NCI-H187 (cell line): Measurements from ENCODE around the gene EWSR1.

ENCODE experiments used
- DNase-seq, 2 experiments: peaks; one replicate each; lab custom pipeline; 2025; lab: John Stamatoyannopoulos, UW

EWSR1 gene

DNA sequence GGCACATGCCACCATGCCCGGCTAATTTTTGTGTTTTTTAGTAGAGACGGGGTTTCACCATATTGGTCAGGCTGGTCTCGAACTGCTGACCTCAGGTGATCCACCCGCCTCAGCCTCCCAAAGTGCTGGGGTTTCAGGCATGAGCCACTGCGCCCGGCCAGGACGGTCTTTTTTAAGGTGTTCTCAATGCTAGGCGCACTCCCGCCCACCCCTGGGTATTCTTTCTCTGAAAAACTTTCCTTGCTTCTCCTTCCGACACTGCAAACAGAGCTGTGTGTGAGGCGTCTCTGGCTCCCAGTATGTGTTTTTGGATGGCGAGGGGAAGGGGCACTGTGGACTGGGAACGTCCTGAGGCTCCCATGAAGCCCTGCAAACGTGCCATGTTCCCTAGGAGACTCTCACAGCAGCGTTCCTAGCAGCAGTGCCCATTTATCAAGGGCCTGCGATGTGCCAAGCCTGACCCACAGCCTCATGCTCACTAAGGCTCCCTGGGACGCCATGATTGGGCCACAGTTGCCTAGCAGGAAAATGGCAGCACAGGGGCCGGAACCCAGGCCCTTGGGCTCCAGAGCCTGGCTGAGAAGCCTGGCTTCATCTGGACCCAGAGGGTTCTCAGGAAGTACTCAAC is 49.9 kb downstream of the EWSR1 start:
- DNase-seq: no peak

DNA sequence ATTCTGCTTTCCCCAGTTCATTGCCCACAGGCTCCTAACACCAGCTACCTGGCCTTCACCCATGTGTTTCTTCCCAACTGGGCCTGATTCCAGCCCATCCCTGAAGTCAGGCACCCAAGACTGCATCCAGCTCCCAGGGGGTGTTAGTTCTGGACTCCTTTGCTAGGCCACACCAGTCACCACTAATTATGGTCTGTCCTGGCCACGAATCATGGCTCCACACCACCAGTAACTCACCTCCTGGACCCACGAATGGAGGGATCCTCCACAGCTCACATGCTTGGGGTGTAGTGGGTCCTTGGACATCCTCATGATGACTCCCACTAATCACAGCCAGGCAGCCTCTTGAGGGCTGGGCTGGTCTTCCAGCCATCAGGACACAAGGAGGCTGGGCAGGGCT is 51.0 kb downstream of the EWSR1 start:
- no peak for DNase-seq

DNA sequence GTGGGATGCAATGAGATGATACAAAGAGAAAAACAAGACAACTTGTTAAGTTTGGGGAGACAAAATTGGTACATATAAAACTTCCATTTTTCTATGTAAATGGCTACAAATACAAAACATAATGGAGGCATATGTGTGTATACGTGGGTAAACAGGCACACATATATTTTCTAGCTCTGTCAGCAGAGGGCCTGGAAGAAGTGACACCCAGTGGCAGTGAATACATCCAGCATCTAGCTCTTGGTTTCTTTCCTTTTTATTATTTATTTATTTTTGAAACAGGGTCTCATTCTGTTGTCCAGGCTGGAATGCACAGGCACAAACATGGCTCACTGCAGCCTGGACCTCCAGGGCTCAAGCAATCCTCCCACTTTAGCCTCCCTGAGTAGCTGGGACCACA is 52.5 kb downstream of the EWSR1 start:
- DNase-seq: no peak

DNA sequence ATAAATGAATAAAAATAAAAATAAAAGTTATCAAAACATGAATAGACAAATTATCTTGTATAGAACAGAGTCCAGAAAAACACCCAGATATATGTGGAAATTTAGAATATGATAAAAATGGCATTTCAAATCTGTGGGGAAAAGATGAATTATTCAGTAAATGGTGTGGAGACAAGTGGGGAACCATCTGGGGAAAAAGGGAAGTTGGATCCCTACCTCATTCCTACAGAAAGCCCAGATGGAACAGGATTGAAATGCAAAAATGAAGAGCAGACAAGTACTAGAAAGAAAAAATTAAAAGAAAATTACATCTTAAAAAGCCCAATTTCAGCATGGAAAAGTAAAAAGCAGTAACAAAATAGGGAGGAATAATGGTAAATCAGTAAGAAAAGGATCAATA is 55.6 kb downstream of the EWSR1 start:
- DNase-seq: no peak

DNA sequence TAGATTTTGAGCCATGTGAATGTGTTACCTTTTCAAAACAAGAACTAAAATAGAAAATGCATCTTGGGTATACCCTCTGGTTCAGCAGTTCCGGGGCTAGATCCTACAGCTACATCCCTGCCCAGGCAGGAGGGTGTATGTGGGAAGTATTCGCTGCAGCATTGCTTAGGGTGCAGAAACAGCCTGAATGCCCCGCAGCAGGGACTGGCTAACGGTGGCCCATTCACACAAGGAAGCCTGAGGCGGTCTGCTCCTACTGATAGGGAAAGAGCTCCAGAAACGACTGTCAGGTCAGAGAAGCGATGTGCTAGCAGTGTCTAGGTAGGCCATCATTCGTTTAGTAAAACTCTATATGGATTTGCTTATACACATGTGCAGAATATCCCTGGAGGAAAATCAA is 57.3 kb downstream of the EWSR1 start:
- DNase-seq: no peak

DNA sequence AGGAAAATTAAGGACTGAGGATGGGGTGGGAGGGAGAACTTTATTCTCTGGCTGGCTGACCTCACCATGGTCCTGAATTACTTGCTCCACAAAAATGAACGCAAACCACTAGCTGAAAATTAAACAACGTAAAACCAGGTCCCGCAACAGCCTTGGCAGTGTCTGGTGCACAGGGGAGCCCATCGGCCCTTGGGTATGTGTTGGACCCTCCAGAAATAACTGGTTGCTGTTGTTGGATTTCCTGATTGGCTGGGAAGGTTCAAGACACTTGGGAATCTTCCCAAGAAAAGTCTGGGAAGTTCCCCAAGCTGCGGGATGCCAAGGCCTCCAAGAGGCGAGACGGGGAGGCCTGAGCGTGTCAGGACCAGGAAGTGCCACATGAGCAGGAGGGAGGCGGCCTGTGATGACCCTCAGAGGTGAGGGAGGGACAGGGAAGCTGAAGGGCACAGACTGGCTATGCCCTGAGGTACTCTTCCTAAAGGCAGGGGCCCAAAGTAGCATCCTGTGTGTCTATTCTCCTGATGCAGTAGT is 57.8 kb downstream of the EWSR1 start:
- no peak for DNase-seq

DNA sequence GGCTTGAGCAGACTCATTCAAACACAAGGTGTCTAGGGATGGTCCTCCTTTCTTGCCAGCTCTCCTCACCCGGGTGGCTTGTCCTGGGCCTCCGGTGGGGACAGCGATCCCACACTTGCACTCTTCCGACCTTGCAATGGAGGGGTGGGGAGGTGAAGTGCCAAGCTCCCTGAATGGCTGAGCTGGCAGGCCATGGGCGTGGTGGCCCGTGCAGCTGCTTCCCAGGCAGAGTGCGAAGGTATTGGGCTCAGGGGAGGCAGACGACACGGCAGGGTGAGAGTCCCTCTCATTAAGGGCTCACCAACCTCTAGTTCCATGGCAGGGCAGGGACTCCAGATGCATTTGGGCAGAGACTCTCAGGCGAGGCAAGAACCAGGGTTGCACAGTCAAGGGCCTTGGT is 58.4 kb downstream of the EWSR1 start:
- no peak for DNase-seq

DNA sequence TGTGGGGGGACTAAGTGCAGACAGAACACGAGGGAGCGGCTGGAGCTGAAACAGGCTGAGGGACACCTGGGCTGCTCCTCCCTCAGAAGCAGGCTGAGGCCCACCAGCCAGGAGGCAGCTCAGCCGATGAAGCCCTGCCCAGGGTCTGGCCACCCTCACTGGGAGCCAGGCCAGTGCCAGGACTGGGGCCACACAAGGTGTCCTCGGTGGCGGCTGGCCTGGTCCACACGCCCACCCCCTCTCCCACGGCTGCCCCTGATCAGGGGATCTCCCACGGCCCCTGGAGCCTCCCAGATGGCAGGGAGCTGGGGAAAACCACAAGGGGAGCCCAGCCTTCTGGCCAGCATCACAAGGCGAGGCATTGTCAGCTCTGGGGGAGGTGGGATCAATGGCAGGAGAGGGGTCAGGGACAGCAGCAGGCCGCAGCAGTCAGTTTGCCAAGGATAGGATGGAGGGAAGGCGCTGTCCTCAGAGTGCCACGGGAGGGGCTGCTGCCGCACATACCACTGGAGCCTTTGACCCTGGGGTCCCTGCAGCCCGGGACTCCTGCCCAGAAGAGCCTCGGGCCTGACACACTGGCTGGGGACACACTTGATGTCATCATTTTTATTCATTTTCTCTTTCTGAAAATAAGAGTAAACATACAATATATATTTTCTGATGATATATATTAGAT is 59.2 kb downstream of the EWSR1 start:
- no peak for DNase-seq

DNA sequence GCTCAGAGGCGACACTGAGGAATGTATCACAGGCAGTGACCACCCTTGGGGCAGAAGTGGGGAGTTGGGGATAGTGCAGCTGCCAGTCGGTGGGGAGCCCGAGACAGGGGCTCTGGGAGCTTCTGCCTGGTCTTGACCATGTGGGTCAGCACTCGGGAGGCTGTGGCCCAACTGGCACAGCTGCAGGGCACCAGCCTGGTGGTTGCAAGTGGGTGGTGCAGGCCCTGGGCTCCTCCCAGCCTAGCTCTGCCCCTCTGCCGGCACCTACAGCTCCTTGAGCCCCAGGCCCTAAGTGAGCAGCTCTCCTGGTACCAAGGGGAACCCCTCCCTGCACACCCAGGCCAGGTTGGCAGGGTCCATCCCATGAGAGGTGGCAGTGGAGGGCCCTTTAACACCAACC is 60.0 kb downstream of the EWSR1 start:
- DNase-seq: no peak

DNA sequence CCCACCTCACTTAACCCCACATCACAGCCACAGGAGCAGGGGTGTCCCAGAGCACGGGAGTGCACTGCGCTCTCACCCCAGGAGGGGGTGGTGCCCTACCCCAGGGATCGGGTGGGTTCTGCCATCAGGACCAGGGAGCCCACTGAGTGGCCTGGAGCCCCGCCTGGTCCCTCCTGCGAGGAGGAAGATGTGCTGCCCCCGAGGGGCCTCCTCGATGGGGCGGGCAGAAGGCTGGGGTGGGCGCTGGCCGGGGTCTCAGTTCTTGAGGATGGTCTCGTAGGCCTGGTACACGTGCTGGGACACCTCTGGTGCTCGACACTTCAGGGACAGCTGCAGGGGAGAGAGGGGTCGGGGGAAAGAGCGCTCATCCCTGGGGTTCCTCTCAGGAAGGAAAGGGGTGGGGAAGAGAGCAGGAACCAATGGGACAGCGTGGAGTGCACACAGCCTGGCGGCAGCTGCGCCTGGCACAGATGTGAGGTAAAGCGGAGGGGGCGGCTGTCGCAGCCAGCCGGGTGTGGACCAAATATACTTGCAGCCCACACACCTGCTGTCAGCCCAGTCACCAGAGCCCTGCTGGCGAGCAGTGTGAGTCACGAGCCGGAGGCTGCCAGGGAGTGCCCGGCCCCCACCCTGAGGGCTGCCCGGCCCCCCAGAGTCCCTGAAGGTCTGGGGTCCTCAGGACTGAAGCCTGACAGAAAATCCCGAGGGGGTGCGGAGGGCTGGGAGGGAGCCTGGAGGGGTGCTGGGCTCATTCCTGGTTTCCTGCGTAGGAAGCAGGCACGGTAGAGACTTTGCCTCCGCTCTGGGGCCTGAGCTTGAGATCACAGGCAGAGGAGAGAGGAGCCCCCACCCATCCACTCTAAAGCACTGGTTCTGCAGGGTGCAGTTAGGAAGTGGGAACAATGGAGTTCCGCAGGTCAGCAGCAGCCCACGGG is 60.8 kb downstream of the EWSR1 start:
- no peak for DNase-seq

DNA sequence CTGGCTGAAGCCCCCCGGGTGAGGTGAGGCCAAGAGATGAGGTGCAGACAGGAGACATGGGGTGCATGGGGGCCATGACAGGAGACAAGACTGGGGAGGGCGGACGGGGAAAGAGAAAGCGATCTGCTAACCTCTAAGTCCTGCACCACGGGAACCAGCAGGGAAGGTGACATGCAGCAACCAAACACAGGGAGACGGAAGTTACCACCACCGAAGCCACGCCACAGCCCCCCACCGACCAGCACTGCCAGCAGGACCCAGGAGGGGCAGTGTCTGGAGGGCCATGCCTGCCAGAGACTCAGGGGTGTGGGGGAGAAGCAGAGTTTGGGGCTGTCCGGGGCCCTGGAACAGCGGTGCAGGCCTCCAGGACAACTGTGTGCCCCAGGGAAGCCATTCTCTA is 61.5 kb downstream of the EWSR1 start:
- no peak for DNase-seq

DNA sequence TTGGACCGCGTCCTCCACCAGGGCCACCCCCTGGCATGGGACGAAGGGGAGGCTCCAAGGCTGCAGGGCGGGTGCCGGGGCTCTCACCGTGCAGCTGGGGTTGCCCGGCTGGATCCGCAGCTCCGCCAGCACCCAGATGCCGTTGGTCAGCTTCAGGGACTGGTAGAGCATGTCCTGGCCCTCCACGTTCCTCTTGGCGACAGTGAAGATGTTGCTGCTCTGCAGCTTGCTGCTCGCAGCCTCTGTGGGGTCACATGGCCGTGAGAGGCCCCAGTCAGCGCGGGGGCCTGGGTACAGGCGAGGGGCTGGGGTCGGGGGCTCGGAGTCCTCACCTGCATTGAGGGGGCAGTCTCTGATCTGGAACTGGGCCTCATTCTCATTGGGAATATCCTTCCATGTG is 62.2 kb downstream of the EWSR1 start:
- no peak for DNase-seq

DNA sequence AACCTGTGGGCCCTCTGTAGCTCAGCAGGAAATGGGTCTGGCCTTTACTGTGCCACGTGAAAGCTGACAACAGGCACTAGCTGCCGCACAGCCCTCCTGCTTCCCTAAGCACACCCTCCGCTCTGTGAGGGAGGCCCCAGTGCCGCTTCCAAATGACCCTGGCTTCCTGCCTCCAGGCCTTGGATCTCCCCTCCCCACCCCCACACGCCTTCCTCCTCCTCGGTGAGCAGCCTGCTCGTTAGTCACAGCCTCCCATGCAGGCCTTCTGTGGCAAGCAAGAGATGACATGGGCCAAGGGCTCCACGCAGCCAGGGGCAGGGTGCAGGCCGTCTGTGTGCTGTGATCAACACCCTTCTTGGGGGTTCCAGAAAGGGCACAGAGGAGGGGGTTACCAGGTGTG is 62.7 kb downstream of the EWSR1 start:
- no peak for DNase-seq

DNA sequence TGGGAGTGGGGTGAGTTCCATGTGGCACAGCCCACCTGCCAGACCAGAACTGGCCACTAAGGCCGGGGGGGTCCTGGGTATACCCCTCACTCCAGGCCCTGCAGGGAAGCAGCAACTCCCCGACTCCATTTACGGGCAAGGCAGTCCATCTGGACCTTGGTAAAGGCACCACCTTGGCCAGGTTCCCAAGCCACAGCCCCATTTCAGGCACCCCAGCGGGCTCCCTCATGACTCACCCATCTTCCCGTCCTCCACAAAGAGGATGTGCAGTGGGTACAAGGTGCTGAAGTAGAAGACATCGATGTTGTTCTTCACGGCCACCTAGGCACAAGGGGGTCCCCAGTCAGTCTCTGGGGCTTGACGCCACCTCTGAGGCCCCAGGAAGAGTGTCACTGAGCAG is 63.1 kb downstream of the EWSR1 start:
- DNase-seq: no peak

DNA sequence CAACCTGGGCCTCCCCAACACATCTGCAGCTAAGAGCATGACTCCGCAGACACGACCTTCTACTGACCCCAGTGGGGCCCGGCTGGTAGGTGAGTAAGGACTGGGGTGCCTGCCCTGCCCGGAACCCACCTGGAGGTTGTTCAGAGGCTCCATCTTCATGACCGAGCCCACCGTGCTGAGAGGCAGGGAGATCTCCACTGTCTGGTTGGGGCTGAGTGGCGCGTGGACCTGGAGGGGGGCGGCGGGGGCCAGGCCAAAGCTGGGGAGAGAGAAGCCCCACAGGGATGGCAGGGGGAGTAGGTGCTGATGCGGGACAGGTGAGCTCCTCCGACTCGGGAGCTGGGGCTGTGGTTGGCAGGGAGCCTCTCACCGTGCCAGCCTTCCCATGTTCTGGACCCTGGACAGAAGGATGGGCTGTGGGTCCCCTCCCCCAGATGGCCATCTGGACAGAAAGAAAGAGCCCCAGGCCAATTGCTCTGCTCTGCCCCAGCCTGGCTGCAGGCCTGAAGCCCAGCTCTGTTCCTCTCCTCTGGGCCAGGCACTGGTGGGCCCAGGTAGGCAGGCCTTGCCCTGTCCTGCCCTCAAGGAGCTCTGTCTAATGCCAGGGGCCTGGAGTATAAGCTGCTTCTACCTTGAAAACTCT is 63.7 kb downstream of the EWSR1 start:
- DNase-seq: no peak

DNA sequence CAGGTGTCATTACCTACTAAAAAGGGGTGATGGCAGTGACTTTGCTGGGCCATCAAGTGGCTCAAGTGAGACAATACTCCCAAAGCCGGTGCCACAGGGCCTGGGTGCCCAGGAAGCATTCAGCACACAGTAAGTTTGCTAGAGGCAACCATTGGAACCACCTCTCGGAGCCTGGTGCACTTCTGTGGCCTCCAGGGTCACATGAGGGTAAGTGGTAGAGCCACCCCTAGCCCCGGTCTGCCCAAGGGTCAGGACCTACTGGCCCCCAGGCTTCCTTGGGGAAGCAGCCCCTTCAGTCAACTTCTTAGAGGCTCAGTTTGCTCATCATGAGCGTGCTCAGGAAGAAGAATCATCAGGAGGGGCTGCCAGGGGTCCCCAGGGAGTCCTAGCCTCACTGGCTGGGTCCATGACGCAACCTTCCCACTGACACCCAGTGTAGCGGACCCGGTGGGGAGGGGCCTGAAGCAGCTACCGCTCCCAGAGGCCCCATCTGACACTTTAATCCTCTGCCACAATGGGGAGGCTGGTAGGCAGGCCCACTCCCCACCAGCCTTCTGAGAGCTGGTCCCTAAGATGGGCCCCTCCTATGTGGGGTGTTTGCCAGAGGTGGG is 64.9 kb downstream of the EWSR1 start:
- no peak for DNase-seq

DNA sequence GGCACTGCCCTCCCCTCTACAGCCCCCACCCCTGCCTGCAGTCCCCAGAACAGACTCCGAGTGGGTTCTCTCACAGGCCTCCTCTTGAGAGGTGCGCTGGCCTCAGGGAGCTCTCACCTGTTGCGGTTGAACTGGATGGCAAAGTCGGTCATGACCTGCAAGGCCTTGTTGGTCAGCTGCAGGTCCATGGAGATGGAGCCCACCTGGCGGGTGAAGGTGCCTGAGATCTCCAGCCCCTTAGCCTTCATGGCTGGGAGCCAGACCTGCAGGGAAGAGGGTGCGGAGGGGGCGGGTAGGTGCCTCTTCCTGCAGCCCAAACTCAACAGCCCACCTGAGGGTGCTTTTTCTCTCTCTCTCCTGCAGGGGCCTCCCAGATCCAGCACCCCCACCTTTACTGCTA is 66.1 kb downstream of the EWSR1 start:
- no peak for DNase-seq

DNA sequence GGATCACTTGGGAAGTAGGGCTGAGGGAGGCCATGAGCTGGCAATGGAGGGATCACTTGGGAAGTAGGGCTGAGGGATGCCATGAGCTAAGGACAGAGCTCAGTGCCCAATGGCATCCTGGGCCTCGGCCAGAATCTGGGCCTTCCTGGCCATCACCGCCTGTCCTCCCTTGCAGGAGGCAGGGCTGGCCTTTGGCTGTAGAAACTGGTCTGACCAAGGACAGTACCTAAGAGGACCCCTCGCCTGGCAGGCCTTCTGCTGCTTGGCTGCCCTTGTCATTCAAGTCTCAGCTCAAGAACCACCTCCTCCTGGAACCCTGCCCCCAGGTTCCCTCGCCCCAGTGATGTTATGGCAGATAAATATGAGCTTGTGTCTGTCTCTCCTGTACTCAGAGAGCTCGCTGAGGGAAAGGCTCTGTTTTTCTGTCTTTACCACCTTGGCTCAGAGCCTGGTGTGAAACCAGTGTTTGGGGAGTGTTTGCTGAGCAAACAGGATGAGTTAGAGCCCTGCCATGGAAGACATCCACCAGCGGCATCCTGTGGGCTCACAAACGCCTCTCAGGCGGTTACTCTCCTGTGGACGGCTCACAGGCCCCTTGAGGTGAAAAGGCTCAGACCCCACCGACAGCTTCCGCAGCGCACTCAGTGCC is 66.8 kb downstream of the EWSR1 start:
- no peak for DNase-seq

DNA sequence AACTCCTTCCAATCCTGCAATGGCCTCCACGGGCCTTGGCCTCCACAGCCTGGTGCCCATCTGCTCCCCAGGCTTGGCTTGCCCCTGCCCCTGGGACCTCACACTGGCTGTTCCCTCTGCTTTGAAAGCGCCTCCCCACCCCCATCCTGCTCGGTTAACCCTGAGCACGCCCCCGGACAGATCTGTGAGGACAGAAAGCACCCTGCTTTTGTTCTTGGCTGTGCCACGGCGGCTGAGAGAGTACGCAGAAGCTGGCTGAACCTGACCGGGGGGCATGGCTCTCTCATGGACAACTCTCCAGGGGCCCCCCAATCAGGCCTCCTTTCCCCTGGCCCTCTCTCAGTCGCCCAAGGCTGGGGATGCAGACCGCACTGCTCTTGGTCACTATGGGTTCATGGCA is 67.6 kb downstream of the EWSR1 start:
- no peak for DNase-seq

DNA sequence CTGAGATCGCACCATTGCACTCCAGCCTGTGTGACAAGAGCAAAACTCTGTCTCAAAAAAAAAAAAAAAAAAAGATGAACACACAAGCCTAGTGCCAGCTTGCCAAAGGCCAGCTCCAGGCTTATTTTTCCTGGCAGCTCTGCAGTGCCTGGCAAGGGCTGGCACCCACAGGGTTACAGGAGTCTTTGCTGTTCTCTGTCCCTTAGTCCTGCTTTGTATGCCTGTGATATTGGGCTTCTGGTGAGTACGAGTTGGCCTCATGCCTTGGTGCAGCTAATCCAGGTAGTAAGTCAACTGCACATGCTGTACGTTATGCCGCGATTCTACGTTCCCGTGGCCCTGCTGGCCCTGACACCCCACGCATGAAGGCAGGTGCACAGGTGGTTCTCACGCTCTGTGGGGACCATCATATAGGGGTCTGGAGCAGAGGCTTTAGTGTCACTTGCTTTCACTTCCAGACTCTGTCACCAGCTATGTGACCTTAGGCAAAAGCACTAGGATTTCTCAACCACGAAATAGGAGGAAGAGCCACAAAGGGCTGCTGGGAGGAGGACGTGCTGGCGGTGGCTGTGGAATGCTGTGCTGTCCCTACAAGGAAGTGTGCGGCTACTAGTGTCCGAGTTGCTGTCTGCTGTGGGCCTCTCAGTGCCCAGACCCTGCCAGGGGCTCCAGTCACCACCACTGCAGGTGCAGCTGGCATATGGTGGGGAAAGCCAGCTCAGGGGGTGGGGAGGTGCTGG is 68.9 kb downstream of the EWSR1 start:
- DNase-seq: no peak
